ENCODE data around the gene TMEM207.
A peak's percentile ranks its signal among the peaks of the same experiment; 100 is the strongest.

TMEM207 gene

DNA sequence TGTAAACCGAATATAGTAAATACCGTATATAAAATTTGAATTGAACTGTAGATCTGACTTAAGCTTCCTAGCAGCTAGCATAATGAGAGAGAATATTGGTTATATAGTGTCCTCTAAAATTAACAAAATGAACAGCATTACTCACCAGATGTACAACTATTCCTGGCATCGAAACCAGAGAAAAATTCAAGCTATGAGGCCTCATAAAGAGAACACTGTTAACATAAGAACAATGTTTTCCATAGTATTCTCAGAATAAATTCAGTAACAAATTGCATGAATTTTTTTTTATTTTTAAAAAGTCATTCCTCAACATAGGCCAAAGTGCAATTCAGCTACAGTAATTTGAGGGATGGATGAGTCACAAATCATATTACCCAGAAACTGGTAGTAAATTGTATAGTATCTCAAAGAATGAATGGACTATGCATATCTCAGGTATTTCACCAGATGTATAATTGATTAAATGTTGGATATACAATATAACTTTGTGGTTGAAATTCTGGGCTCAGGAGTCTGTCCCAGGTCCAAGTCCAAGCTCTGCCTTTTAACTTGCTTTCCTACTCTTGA, 5.0 kb downstream of the TMEM207 start:
- DNase-seq: no peak

DNA sequence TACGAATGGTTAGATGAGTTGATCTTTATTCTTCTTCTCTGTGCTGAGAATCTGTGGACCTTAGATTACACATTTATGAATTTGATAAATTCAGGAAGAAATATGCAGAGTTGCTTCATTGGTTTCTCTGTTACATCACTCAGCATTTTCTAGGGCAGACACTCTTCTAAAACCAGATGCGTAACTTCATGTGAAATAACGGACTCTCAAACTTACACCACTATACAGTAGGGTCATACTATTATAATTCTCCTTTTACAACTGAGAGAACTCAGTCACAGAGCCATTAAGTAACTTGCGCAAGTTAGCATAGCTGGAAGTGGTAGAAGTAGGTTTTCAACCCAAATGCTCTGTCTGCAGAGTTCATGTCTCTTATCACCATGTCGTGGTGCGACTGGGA, 5.7 kb downstream of the TMEM207 start:
- DNase-seq: no peak

DNA sequence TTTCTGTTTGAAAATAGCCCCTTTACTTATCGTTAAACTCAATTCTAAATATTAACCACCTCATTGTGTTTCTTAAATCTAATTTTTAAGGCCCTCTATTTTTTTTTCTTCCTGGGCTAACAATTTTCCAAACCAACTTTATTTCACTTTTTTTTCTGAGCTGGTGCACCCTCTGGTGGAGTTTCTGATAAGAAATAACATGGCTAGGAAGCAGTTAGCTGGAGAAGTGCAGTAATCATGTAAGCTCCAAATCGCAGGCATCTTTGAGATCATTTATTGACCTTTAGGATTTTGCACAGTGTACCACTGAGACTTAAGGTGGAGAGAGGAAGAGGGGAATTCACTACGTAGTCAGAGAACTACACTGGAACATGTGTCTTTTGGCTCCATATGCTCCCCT, 6.4 kb downstream of the TMEM207 start:
- no peak for DNase-seq

DNA sequence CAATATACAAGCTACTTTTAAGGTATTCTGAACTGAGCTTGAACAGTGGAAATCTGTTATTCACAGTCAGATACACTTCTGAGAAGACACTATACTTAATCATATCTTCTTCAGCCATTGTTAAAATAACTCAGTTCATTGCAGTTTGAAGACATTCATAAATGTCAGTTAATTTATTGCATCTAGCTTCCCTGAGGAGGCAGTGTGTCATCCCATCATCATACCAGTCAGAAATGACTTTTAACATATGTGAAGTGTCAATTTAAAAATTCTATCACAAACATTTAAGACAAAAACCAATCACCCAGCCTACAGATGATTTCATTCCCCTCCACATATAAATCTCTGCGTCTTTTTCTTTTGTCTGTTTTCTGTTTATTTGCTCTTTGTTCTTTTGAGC, 7.5 kb downstream of the TMEM207 start:
- DNase-seq: no peak

DNA sequence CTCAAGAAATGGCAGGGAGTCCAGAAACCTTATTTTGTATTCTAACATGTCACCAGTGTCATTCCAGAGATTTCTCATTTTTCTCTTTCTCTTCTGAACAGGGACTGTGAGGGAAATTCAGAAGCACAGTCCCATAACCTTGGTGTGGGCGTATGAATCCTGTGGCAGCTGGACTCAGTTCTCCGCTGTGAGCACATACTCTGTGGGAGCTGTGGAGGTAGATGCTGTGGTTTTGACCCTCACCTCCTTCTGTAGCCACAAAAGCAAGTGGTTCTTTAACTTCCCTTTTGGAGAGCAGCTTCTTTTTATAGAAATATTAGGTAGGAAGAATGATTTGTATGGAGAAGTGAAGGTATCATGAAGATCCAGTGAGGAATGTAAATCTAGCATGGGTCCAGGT, 13.4 kb downstream of the TMEM207 start:
- no peak for DNase-seq

DNA sequence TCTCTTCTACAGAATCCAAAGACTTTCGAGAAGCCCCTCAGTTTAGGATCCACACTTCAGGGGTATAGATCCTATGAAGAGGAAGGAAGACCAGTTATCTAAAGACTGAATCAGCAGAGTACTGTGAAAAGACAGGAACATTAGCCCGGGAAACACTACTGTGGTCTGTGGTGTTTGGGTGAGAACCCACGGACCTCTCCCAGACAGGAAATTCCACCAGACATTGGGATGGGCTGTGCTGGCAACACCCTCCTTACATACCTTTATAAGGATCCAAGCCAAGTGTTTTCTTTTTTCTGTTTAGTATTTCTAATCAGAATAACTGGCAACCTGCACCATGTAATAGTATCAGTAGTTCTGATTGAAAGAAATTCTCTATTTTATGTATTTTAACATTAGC, 14.1 kb downstream of the TMEM207 start:
- DNase-seq: no peak

DNA sequence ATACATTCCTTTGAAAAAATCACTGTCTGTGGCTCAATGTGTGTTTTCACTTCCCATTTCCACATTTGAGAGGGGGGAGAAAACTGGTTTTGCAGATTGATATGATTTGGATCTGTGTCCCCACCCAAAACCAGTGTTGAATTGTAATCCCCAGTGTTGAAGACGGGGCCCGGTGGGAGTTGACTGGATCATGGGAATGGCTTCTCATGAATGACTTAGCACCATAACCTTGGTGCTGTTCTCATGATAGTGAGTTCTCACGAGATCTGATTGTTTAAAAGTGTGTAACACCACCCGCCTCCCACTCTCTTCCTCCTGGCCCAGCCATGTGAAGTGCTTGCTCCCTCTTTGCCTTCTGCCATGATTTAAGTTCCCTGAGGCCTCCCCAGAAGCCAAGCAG, 16.1 kb downstream of the TMEM207 start:
- no peak for DNase-seq

DNA sequence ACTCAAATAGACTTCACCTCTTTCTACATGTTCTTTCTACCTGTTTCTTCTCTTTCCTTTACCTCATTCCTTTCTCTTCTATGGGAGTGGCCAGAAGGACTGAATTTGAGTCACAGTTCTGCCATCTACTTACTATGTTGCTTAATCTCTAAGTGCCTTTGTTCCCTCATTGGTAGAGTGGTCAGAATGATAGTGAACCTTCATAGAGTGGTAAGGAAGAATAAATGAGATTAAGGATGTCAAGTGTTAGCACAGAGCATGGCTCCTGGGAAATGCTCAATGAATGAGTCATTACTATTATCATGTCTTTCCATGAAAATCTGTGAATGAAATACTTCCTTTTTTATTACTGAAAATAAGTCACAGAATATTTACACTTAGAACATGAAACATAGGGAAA, 17.5 kb downstream of the TMEM207 start:
- no peak for DNase-seq

DNA sequence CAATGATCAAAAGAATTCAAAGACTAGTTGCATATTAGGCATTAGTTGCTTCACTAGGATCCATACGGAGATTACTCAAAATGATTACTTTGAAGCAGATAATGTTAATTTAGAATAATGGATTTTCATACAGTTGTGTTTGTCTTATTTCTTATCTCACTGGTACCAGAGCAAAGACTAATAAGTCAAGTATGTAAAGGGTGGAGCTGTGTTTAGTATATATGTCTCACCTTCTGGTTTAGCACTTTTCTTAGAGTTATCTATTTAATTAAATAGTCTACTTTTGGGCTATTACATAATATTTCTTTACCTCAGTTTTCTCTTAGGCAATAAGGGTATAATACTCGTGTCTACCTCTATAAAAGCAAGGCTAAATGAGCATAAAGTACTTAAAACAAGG, 18.8 kb downstream of the TMEM207 start:
- DNase-seq: no peak

DNA sequence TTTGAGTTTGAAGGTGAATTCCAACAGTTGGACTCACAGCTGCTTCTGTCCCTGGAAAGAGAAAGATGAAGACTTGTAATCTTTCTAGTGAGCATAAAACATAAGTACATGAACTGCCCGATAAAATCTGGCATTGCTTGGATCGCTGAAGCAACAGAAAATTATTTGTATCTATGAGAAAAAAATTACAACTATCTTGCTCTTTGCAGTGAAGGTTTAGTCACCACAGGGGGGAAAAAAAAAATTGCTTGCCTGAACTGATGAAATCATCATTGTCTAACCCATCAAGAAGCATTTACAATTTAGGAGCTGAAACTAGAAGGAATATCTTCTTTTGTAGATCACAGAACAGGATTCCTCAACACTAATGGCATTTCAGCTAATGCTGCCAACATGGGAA, 20.0 kb downstream of the TMEM207 start:
- DNase-seq: no peak

DNA sequence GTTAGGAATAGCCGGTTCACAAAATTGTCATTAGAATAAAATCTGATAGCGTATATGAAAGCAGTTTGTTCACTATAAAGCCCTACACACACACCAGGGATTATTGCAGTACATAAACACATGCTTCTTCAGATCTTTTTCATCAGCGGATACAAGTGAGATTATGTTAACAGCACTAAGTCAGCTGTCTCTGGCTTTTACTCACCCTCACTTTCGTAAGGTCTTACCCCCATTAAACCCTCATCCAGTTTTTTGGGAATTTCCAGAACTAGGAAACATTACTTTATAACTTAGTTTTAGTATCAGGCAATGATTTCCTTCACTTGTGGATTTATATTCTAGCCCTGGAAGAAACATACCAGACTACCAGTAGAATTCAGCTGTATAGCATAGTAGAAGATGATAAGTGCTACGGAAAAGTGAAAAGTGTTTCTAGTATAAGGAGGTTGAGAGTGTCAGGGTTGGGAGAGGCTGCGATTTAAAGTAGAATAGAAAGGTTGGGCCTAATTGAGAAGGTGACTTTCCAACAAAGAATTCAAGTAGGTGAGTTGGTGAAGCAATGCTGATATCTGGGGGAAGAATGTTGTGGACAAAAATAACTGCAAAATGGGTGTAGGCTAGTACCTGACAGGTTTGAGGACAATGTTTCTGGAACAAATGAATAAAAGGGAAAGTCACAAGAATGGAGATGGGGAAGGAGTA, 22.7 kb downstream of the TMEM207 start:
- DNase-seq: no peak

DNA sequence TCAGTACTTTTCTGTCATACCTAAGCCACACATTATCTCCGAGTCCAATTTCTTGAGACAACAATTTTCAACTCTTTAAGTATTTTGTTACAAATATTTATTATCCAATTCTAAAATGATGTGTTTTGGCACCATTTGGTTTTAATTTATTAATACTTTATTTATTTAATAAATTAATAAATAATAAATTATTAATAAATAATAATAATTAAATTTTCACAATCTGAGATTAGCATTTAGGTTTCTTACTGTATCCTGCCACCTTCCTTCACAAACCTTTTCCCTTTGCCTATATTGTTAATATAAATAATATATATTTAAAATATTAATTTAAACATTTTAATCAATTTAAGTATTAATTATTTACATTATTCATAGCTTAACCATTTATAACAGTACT, 23.9 kb downstream of the TMEM207 start:
- no peak for DNase-seq

DNA sequence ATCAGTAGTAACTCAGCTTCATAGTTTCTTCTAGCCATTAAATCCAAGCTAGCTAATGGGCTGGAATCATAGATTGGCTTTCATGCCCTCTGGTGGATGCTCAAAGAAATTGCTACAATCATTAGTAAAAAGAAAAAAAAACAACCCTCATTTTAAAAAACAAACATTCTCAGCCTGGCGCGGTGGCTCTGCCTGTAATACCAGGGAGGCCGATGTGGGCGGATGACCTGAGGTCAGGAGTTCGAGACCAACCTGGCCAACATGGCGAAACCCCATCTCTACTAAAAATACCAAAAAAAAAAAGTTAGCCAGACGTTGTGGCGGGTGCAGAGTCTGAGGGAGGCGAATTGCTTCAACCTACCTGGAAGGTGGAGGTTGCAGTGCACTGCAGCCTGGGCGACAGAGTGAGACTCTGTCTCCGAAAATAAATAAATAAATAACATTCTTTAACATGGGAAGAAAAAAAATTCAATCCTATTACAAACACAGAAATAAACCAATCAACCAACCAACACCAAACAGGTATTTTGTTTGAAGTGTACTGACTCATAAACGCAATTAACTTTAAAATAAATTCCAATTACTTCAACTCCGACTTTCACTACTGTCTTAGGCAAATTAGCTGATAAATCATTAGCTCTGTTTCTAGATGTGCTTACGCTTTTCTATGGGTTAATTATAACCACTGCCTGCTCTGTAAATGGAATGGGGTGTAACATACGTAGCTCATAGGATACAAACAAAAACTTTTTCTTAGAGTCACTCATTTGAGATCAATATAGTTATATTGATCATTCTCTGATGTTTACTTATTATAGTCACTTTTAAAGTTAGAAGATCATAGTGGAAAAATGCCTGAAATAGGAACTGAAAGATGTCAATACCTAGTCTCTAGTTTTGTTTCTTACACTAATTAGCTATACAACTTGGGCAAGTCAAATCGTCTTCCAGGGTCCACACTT, 24.9 kb downstream of the TMEM207 start:
- peak in 34 of 56 donors; percentile 1 to 40 (median 8) for DNase-seq

DNA sequence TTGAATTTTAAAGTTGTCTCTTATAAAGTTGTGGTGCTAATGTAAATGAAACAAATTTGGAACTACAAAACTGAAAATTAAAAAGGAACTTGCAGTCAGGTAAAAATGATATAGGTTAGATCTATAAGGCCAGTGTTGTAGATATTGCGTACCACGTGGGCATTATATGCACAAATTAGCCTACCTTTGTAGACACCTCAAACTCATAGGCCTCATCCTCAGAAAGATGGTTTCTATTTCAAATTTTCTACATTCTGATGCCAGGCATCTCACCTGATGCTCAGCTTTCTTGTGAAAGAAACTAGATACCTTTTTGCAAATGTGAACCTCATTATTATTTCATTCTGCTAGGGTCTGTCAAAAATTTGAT, 25.6 kb downstream of the TMEM207 start:
- DNase-seq: no peak

DNA sequence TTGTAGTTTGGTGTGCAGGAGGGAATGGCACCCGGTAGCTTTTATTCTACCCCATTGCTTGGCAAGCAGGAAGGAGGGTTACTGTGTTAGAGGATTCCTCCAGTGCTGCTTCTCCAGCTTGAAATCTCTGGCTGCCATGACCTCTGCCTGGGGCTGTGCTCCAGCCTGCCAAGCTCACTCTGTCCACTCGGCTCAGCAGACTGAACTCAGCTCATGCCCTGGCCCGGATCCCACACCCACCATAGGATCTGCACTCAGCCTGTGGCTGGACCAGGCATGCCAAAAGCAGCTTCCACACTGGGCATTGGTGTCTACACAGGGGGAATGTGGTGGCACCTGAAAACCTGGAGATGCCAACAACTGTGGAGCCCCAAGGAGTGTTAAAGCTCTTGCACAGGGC, 35.4 kb downstream of the TMEM207 start:
- DNase-seq: no peak

DNA sequence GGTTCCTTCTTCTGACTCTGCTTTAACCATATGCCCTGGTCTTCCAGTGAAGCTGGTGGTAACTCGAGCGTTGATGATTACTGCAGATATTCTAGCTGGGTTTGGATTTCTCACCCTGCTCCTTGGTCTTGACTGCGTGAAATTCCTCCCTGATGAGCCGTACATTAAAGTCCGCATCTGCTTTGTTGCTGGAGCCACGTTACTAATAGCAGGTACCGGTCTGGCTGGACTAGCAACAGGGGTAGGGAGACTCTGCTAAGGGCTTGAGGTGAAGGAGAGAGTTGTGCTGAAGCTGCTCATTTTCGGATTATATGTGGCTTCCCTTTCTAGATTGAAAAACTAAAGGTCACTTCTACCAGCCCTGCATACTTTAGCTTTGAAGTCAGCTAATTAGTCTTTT, 45.0 kb downstream of the TMEM207 start:
- no peak for DNase-seq

DNA sequence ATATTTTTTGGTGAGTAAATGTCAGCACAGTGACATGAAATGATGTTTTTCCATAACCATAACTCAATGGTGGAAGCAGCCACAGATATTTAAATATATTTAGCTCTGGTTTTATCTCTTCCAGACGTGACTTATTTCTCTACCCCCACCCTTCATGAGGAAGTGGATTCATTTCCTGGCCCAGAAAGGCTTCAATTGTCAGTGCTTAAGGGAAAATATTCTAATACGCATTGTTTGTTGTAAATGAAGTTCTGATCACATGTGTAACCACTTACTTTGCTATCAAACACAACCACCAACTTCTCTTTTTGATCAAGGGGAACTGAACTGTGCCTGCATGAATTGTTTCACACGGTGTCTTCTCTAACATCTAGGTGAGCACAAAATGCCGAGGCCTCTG, 47.7 kb downstream of the TMEM207 start:
- no peak for DNase-seq

DNA sequence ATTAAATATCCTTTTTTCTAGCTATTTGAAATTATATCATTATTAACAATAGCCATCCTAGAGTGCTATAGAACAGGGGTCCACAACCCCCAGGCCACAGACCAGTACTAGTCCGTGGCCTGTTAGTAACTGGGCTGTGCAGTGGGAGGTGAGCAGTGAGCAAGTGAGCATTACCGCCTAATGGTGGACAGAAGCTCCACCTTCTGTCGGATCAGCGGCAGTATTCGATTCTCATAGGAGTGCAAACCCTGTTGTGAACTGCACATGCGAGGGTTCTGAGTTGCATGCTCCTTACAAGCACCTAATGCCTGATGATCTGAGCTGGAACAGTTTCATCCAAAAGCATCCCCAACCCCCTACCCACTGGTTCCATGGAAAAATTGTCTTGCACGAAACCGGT, 50.0 kb downstream of the TMEM207 start:
- no peak for DNase-seq

DNA sequence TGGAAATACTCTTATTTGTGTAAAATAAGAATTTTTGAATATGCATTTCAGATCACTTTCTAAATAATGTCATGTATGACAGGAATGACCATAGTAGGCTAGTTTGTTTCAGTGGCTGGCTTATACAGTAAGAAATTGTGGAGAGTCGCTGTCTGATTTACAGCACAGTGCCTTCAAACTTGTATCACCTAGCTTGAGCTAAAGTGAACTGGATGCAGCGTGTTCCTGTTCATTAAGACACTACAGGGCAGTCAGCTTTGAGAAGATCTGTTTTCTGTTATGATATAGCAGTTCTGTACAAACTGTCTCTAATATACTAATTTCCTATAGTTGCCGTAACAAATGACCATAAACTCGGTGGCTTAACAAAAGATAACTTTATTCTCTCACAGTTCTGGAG, 51.8 kb downstream of the TMEM207 start:
- no peak for DNase-seq

DNA sequence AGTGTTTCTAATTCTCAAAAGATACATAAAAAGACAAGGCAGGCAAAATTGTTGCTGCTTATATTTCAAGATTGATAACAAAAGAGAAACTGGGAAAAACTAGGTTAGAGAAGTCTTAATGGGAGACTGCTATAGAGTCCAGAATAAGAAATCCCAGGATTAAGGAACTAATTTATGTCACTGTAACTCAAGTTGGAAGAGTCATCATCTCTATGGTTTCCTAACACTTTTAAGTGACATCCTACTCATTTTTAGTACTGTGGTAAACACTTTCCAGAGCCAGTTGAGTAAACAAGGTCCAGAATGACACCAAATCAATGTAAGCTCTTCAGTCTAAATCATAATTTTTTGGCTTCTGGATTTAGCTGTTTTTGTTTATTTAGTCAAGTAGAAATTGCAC, 53.7 kb downstream of the TMEM207 start:
- DNase-seq: no peak

DNA sequence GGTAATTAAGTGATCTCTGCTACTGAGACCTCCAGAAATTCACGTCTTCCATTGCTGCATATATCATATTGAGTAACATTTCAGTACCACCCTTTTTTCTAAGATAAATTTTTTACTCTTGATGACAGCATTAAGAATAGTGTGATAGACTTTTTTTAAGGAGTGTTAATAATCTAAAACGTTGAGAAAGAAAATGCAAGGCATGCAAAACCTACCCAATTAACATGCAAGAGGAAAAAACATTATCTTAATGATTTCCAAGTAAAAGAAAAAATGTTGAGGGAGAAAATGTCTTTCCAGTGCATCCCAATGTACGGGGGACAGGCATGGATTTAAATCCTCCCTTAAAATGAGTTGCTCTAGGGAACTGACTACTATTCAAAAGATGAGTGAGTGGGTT, 61.0 kb downstream of the TMEM207 start:
- DNase-seq: no peak

DNA sequence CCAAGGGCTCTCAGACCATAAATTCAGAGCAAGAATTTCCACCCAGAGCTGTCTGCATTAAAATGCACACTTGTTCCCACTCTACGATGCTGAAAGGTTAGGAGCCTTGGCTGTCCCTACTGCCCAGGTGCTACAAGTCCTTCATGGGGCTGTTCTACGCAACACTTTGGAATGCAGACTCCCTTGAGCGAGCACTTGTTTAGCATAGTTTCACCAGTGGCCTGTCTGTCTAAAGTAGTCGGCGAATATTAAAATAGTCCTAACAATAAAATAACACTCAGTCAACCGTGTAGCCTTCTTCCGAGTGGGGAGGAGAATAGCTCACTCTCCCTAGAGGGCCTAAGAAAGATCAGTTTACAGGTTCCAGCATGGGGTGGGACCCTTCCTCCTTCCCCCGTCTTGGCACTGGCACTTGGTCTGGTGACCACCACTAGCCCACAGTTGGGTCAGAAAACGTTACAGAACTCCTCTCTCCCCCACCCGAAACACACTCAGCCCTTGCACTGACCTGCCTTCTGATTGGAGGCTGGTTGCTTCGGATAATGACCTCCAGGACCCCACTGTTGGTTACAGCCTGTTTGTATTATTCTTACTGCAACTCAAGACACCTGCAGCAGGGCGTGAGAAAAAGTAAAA, 62.0 kb downstream of the TMEM207 start, which contains the start of gene CLDN16:
CLDN16 (plus strand) TSS at position 586 of the 636 bp plus-strand sequence. CDS start 167 bp downstream, outside the sequence.
- DNase-seq: no peak
